Liver (tissue), 9 donors: ENCODE results near the gene NEUROG2. TPM values are rescaled to one million over a fixed set of nuclear protein-coding genes. Genes with fewer than 3 reads are reported as not detected.

ENCODE experiments used
- DNase-seq: peaks from one replicate; pipeline ENCODE4 v3.0.0-alpha.2; 2017; ENCODE audit warnings: low spot score
- H3K27ac ChIP-seq, 2 donors: one replicate each; pipeline ENCODE4 v1.7.0; 2013; ENCODE audit warnings: inconsistent platforms in 2 of 2, low read length in 2 of 2, control low read depth in 1 of 2, low read depth in 1 of 2, mild to moderate bottlenecking in 1 of 2
- H3K27me3 ChIP-seq, 4 donors: one replicate each; pipeline versions ENCODE4 v1.6.1 to v1.7.0; 2013; ENCODE audit warnings: low read length in 3 of 4, inconsistent platforms in 1 of 4, mild to moderate bottlenecking in 1 of 4, moderate library complexity in 1 of 4; ENCODE audit not compliant: control insufficient read depth in 4 of 4, insufficient read depth in 4 of 4
- H3K36me3 ChIP-seq, 4 donors: one replicate each; pipeline versions ENCODE4 v1.6.1 to v1.7.0; 2013; ENCODE audit warnings: low read length in 3 of 4, mild to moderate bottlenecking in 3 of 4, low read depth in 1 of 4, moderate library complexity in 1 of 4; ENCODE audit not compliant: control insufficient read depth in 4 of 4, insufficient read depth in 3 of 4
- H3K4me1 ChIP-seq, 4 donors: one replicate each; pipeline versions ENCODE4 v1.6.1 to v1.7.0; 2013; ENCODE audit warnings: low read length in 3 of 4, mild to moderate bottlenecking in 3 of 4, moderate library complexity in 1 of 4; ENCODE audit not compliant: control insufficient read depth in 4 of 4, insufficient read depth in 4 of 4
- H3K4me3 ChIP-seq, 3 donors: one replicate each; pipeline versions ENCODE4 v1.6.1 to v1.7.0; 2013; ENCODE audit warnings: low read length in 3 of 3, control low read depth in 1 of 3, low read depth in 1 of 3, mild to moderate bottlenecking in 1 of 3
- H3K9ac ChIP-seq, 2 donors: one replicate each; pipeline ENCODE4 v1.7.0; 2013; ENCODE audit warnings: low read length in 2 of 2, mild to moderate bottlenecking in 2 of 2, moderate library complexity in 2 of 2, control low read depth in 1 of 2, low read depth in 1 of 2
- H3K9me3 ChIP-seq, 4 donors: one replicate each; pipeline versions ENCODE4 v1.6.1 to v1.7.0; 2013; ENCODE audit warnings: low read length in 3 of 4; ENCODE audit not compliant: control insufficient read depth in 4 of 4
- CTCF ChIP-seq: fragments of 150-350 bp; IDR thresholded peaks from 2 replicates; pipeline ENCODE4 v1.5.1; 2017; ENCODE audit warnings: improper control_type of control experiment, low read depth, low read length; ENCODE audit not compliant: missing input control
- EGR1 ChIP-seq, 2 donors: IDR thresholded peaks; 2 replicates each; pipeline ENCODE4 v1.6.1; 2016 to 2018; ENCODE audit warnings: antibody characterized with exemption in 2 of 2, low read depth in 2 of 2
- FOXA1 ChIP-seq: IDR thresholded peaks from 2 replicates; pipeline ENCODE4 v1.6.1; 2016; ENCODE audit warnings: antibody characterized with exemption
- FOXA2 ChIP-seq: IDR thresholded peaks from 2 replicates; pipeline ENCODE4 v1.6.1; 2016; ENCODE audit warnings: antibody characterized with exemption
- GABPA ChIP-seq, 2 donors: IDR thresholded peaks in 1 of 2; conservative IDR thresholded peaks in 1 of 2; 2 replicates each; pipeline ENCODE4 v1.6.1; 2016; ENCODE audit warnings: antibody characterized with exemption in 2 of 2, mild to moderate bottlenecking in 1 of 2, moderate library complexity in 1 of 2
- HNF4A ChIP-seq, 2 donors: conservative IDR thresholded peaks; 2 replicates each; pipeline ENCODE4 v1.6.1; 2016; ENCODE audit warnings: antibody characterized with exemption in 2 of 2, mild to moderate bottlenecking in 2 of 2
- HNF4G ChIP-seq: IDR thresholded peaks from 2 replicates; pipeline ENCODE4 v1.6.1; 2016; ENCODE audit warnings: antibody characterized with exemption
- MAX ChIP-seq: IDR thresholded peaks from 2 replicates; pipeline ENCODE4 v1.6.1; 2016; ENCODE audit warnings: antibody characterized with exemption
- RAD21 ChIP-seq, 2 donors: IDR thresholded peaks; 2 replicates each; pipeline ENCODE4 v1.6.1; 2016; ENCODE audit warnings: antibody characterized with exemption in 2 of 2, mild to moderate bottlenecking in 2 of 2
- REST ChIP-seq: IDR thresholded peaks from 2 replicates; pipeline ENCODE4 v1.6.1; 2016; ENCODE audit warnings: antibody characterized with exemption, mild to moderate bottlenecking
- SP1 ChIP-seq: IDR thresholded peaks from 2 replicates; pipeline ENCODE4 v1.6.1; 2018; ENCODE audit warnings: antibody characterized with exemption, mild to moderate bottlenecking
- TAF1 ChIP-seq: conservative IDR thresholded peaks from 2 replicates; pipeline ENCODE4 v1.6.1; 2016; ENCODE audit warnings: antibody characterized with exemption, mild to moderate bottlenecking
- YY1 ChIP-seq: IDR thresholded peaks from 2 replicates; pipeline ENCODE4 v1.6.1; 2016; ENCODE audit warnings: antibody characterized with exemption, mild to moderate bottlenecking
- WGBS: extraction: QIAGEN DNeasy Blood & Tissue Kit; methylation state at CpG from one replicate; pipeline ENCODE4 v1.1.7; 2013; 5-methylcytosine and 5-hydroxymethylcytosine counted together
- polyA plus RNA-seq, 2 donors: library from polyadenylated mRNA; stranded (reverse) in 1 of 2; unstranded in 1 of 2; fragments of 200-250 nt in 1 of 2; fragments of >200 nt in 1 of 2; fragmentation: Nextera tagmentation in 1 of 2; extraction: Ambion mirVana in 1 of 2; gene quantifications; one replicate each; pipeline versions ENCODE4 v1.2.1 to v1.2.3, GENCODE V29; 2013 to 2015
- total RNA-seq, 2 donors: library from RNA; depleted of rRNA; stranded (reverse); fragments of >200 nt; gene quantifications; one replicate each; pipeline ENCODE4 v1.2.3, GENCODE V29; 2014
- donor health status: healthy.
- donor health status: healthy.
- donor health status: healthy.
- donor health status: healthy.
- donor health status: healthy.

The NEUROG2 gene
- total and polyA plus RNA-seq, 4 donors: not detected

- Histone ChIP-seq H3K27me3 (peaks cover 11 to 44% (median 28%) of the 10 kb centered on the region in 4 donors), H3K27ac (no peak overlapping the region), H3K9me3 (peaks cover 0 to 2% (median 0%) of the 10 kb centered on the region in 4 donors), H3K4me1 (peaks cover 28 to 54% (median 41%) of the 10 kb centered on the region in 4 donors), H3K4me3 (peak overlapping the region in 1 of 3 donors; percentile 53), H3K9ac (no peak overlapping the region), H3K36me3 (no peaks in the 10 kb centered on the region)
- WGBS: 4% methylated on average over 15 of the region's 15 CpGs
- no peak for DNase-seq
- no peak for TF ChIP-seq HNF4G
- no peak for TF ChIP-seq REST
- no peak for TF ChIP-seq HNF4A (conservative IDR thresholded peaks at IDR 0.05)
- TF ChIP-seq MAX: no peak
- TF ChIP-seq RAD21 (IDR thresholded peaks at IDR 0.05): no peak
- TF ChIP-seq TAF1: no peak
- no peak for TF ChIP-seq SP1
- no peak for TF ChIP-seq YY1
- no peak for TF ChIP-seq CTCF
- TF ChIP-seq GABPA (IDR thresholded peaks at IDR 0.05 in 1 of 2, conservative IDR thresholded peaks at IDR 0.05 in 1 of 2): no peak
- TF ChIP-seq FOXA1: no peak
- TF ChIP-seq EGR1 (IDR thresholded peaks at IDR 0.05; ENCODE audit: low read depth in 2 of 2): no peak
Observed at GRCh38 chr4:112513971-112514646, 1.9 kb downstream of the NEUROG2 start.

- Histone ChIP-seq H3K27me3 (peaks cover 9 to 27% (median 22%) of the 10 kb centered on the region in 4 donors), H3K9me3 (peaks cover 0 to 2% (median 0%) of the 10 kb centered on the region in 4 donors), H3K4me3 (no peak overlapping the region), H3K9ac (no peak overlapping the region), H3K36me3 (no peaks in the 10 kb centered on the region), H3K4me1 (peaks cover 23 to 47% (median 35%) of the 10 kb centered on the region in 4 donors), H3K27ac (no peak overlapping the region)
- DNase-seq: no peak
- 40% methylated on average over 4 of the region's 4 CpGs for WGBS
- no peak for TF ChIP-seq SP1
- no peak for TF ChIP-seq REST
- no peak for TF ChIP-seq FOXA2
- TF ChIP-seq HNF4A (conservative IDR thresholded peaks at IDR 0.05): no peak
- no peak for TF ChIP-seq MAX
Observed at GRCh38 chr4:112511803-112512118, 4.2 kb downstream of the NEUROG2 start.
